MCF 10A (cell line): ENCODE measurements around the gene RAPGEF5. TPM values are rescaled to one million over a fixed set of nuclear protein-coding genes. Genes with fewer than 3 reads are reported as not detected.

Experiments
- BruUV-seq: library from RNA; stranded (reverse); fragments of 400-500 nt; replicated peaks from 2 replicates; lab custom pipeline; 2021; lab: Mats Ljungman, UMichigan
- CTCF ChIA-PET: fragments of 300-600 bp; sonication (Branson Sonifier 250); formaldehyde crosslinking; extraction: SDS; loops from one replicate; lab custom pipeline; 2021; ENCODE audit warnings: antibody characterized with exemption, inconsistent platforms; lab: Yijun Ruan, JAX
- POLR2A ChIA-PET: fragments of 300-600, 350-650 bp; sonication (Branson Sonifier 250); formaldehyde crosslinking; extraction: SDS; loops from one replicate; lab custom pipeline; 2020; ENCODE audit warnings: antibody characterized with exemption, inconsistent platforms; lab: Yijun Ruan, JAX
- DNase-seq: peaks from one replicate; pipeline ENCODE4 v3.0.0-alpha.2; 2018; ENCODE audit not compliant: unreplicated experiment
- H3K27ac Mint-ChIP-seq: one replicate; pipeline ENCODE4 v1.8.0; 2022; ENCODE audit warnings: mild to moderate bottlenecking, low read depth, mixed read lengths; ENCODE audit not compliant: unreplicated experiment
- H3K27me3 Mint-ChIP-seq: one replicate; pipeline ENCODE4 v1.8.0; 2022; ENCODE audit warnings: mixed read lengths; ENCODE audit not compliant: insufficient read depth, unreplicated experiment
- H3K36me3 Mint-ChIP-seq: one replicate; pipeline ENCODE4 v1.8.0; 2022; ENCODE audit warnings: mild to moderate bottlenecking, moderate library complexity, mixed read lengths; ENCODE audit not compliant: insufficient read depth, unreplicated experiment
- H3K4me1 Mint-ChIP-seq: one replicate; pipeline ENCODE4 v1.8.0; 2022; ENCODE audit warnings: mixed read lengths; ENCODE audit not compliant: insufficient read depth, unreplicated experiment
- H3K4me3 Mint-ChIP-seq: one replicate; pipeline ENCODE4 v1.8.0; 2022; ENCODE audit warnings: mild to moderate bottlenecking, moderate library complexity, mixed read lengths; ENCODE audit not compliant: unreplicated experiment
- H3K9me3 Mint-ChIP-seq: one replicate; pipeline ENCODE4 v1.8.0; 2022; ENCODE audit warnings: mixed read lengths; ENCODE audit not compliant: unreplicated experiment
- CTCF ChIP-seq: fragments of 200-600 bp; IDR thresholded peaks from one replicate; pipeline ENCODE4 v1.8.0; 2022; ENCODE audit warnings: antibody characterized with exemption, mild to moderate bottlenecking; ENCODE audit not compliant: unreplicated experiment
- intact Hi-C: fragments of 100-400 bp; cut with micrococcal nuclease; formaldehyde crosslinking; loops from 2 replicates; pipeline ENCODE4 v1.14.1; 2022
- total RNA-seq: library from RNA; stranded (reverse); gene quantifications from 2 replicates; pipeline ENCODE4 v1.2.3, GENCODE V29; 2022

The RAPGEF5 gene
- total RNA-seq, 1 experiment from 2014 or later: 1.9 TPM

- Mint-ChIP-seq H3K9me3 (no peaks in the 10 kb centered on the region), H3K36me3 (peaks cover 6% of the 10 kb centered on the region), H3K4me3 (no peak overlapping the region), H3K27ac (no peak overlapping the region), H3K4me1 (peaks cover 4% of the 10 kb centered on the region), H3K27me3 (no peaks in the 10 kb centered on the region)
- BruUV-seq: no TSS peak
- intact Hi-C loops: no loop called here
- ChIA-PET POLR2A (no interaction called here), CTCF (interaction anchor here (0.8 to 3.2 kb wide), 6 partner anchors 9 to 1908 kb away, joined by 3 to 10 read pairs (median 4); no protein-coding TSS in a partner anchor)
- TF ChIP-seq CTCF: no peak
- no peak for DNase-seq
Observed at GRCh38 chr7:22300839-22301238, 56.1 kb downstream of the RAPGEF5 start.

GRCh38 chr7:22296916-22297315, 60.0 kb downstream of the RAPGEF5 start:
- no peak for DNase-seq
- no peak overlapping the region for H3K27ac Mint-ChIP-seq
- CTCF ChIA-PET: interaction anchor here (0.5 to 3.2 kb wide), 5 partner anchors 21 to 1049 kb away, joined by 3 to 20 read pairs (median 3); no protein-coding TSS in a partner anchor
- no peaks in the 10 kb centered on the region for H3K9me3 Mint-ChIP-seq
- no peak overlapping the region for H3K4me3 Mint-ChIP-seq
- intact Hi-C loops: loop anchor here (1.0 to 5.0 kb wide), 3 partner anchors 70 to 191 kb away; no protein-coding TSS in a partner anchor
- no TSS peak for BruUV-seq
- H3K27me3 Mint-ChIP-seq: no peaks in the 10 kb centered on the region
- H3K4me1 Mint-ChIP-seq: peaks cover 7% of the 10 kb centered on the region
- POLR2A ChIA-PET: interaction anchor here (1.3 kb wide), 1 partner anchor 17 kb away, joined by 3 read pairs; no protein-coding TSS in a partner anchor
- TF ChIP-seq CTCF: no peak
- H3K36me3 Mint-ChIP-seq: peaks cover 6% of the 10 kb centered on the region

- Mint-ChIP-seq H3K9me3 (no peaks in the 10 kb centered on the region), H3K4me1 (peaks cover 7% of the 10 kb centered on the region), H3K27ac (peak overlapping the region; percentile 15), H3K27me3 (no peaks in the 10 kb centered on the region), H3K4me3 (no peak overlapping the region), H3K36me3 (peaks cover 7% of the 10 kb centered on the region)
- intact Hi-C loops: loop anchor here (1.0 to 5.0 kb wide), 2 partner anchors 71 to 186 kb away; no protein-coding TSS in a partner anchor
- no peak for TF ChIP-seq CTCF
- ChIA-PET CTCF (interaction anchor here (0.5 to 3.2 kb wide), 3 partner anchors 22 to 187 kb away, joined by 3 to 20 read pairs (median 3); no protein-coding TSS in a partner anchor), POLR2A (no interaction called here)
- DNase-seq: no peak
- BruUV-seq: no TSS peak
Observed at GRCh38 chr7:22296265-22296566, 60.7 kb downstream of the RAPGEF5 start.

GRCh38 chr7:22295402-22296264, 61.3 kb downstream of the RAPGEF5 start:
- BruUV-seq: no TSS peak
- Mint-ChIP-seq H3K36me3 (peaks cover 12% of the 10 kb centered on the region), H3K9me3 (no peaks in the 10 kb centered on the region), H3K4me3 (no peak overlapping the region), H3K27me3 (no peaks in the 10 kb centered on the region), H3K4me1 (peaks cover 7% of the 10 kb centered on the region), H3K27ac (peak overlapping the region; percentile 15)
- CTCF ChIA-PET: interaction anchor here (0.5 to 3.2 kb wide), 4 partner anchors 23 to 186 kb away, joined by 3 to 20 read pairs (median 3); no protein-coding TSS in a partner anchor
- intact Hi-C loops: loop anchor here (1.0 to 5.0 kb wide), 2 partner anchors 72 to 185 kb away; no protein-coding TSS in a partner anchor
- TF ChIP-seq CTCF: no peak
- POLR2A ChIA-PET: interaction anchor here (0.7 to 1.2 kb wide), 2 partner anchors 56 to 156 kb away, joined by 3 to 4 read pairs; no protein-coding TSS in a partner anchor
- peak; percentile 12 for DNase-seq
